Measurements from ENCODE around the gene NTRK1.

Gene NTRK1

GRCh38 chr1:156858959-156859522 lies 1.6 kb upstream of the NTRK1 start, which contains the start of gene INSRR:
Gene INSRR, minus strand, starts transcription at chr1:156859117. Its CDS starts 496 bp downstream, at chr1:156858621.
- DNase-seq, result no peak

- DNase-seq, result no peak
Measured at GRCh38 chr1:156859523-156860112, 1.0 kb upstream of the NTRK1 start.

GRCh38 chr1:156860113-156860627 lies 495 bp upstream of the NTRK1 start:
- DNase-seq, result peak in 3 of 4 experiments; percentile 8 to 42 (median 9)

DNA sequence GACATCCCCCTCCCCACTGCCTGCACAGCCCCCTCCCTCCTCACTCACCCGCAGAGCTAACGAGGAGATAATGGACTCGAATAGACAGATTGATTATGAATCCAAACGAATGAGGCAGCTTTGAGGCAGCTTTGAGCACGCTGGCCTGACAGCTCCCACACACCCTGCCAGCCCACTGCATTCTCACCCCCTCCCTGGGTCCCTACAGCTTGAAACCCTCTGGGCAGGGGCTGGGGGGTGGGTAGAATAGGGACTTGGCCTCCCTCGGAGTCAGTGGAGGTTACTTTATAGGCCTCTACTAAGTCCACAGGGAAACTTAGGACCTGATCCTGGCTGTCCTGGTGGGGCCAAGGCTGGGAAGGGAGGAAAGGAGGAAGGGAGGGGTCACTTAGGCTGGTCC lies 1.9 kb downstream of the NTRK1 start:
- DNase-seq, result no peak

DNA sequence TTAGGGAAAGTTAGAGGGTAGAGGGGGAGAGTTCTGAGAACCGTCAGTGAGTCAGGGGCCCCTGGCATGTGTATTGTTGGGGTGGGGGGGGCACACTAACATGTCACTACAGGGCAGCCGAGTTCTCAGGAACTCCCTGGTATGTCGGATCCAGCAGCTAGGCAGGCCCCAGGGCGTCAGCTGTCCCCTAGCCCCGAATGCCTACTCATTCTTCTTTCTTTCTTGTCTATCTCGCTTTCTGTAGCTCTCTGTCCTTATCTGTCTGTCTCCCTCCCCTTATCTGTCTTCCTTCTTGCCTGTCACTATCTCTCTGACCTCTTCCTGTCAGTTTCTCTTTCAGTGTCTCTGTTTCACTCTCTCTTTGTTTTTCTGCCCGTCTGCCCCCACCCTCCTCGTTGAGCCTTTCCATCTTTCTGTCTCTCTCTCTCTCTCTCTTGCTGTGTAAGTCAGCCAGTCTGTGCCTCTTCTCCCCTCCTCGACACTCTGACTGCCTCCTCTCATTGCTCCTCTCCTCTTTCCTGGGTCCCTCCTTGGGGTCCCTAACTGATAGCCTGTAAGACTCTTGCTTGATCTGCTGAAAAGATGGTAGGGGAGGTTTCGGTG lies 2.4 kb downstream of the NTRK1 start:
- no peak for DNase-seq

GRCh38 chr1:156863631-156864030 lies 3.0 kb downstream of the NTRK1 start:
- DNase-seq, result no peak

DNA sequence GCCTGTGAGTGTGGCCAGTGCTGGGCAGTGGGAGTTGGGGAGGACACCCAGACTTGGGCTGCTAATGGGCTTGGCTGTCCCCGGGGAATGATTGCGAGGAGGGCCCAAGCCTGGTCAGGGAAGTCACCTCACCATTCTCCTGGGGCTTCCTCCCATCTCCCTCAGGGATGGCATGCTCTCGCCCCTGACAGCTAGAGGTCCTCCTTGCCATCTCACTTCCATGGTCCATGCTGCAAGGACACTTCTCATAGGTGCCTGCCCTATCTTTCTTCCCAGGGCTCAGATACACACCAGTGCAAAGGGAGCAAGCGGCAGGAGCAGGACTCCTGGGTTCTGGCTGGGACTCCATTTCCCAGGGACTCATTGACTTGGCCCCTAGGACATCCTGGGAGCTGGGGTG lies 4.1 kb downstream of the NTRK1 start:
- DNase-seq, result no peak

DNA sequence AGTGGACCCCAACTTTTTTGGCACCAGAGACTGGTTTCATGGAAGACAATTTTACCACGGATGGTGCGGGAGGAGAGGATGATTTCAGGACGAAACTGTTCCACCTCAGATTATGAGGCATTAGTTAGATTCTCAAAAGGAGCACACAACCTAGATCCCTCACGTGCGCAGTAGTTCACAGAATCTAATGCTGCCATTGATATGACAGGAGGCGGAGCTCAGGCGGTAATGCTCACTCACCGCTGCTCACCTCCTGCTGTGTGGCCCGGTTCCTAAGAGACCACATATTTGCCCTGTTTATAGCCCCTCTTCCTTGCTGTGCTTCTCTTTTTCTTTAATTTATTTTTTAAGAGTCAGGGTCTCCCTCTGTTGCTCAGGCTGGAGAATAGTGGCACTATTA lies 4.6 kb downstream of the NTRK1 start:
- DNase-seq, result no peak

DNA sequence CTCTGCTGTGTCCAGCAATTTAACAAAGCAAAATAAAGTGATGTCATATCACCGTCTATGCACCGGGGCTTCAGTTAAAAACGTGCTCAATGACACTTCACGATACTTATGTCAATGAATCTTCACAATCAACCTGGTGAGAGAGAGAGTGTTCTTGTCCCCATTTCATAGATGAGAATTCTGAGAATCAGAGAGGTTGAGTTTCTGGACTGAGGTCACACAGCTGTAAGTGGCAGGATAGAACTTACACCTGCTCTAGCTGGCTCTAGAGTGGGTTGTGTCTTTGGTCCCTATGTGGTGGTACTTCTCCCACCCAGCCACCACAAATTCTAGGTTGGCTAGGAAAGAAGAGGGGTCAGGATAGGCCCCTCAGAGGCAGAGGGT lies 5.2 kb downstream of the NTRK1 start:
- no peak for DNase-seq

- no peak for DNase-seq
Measured at GRCh38 chr1:156866249-156866909, 5.7 kb downstream of the NTRK1 start.

DNA sequence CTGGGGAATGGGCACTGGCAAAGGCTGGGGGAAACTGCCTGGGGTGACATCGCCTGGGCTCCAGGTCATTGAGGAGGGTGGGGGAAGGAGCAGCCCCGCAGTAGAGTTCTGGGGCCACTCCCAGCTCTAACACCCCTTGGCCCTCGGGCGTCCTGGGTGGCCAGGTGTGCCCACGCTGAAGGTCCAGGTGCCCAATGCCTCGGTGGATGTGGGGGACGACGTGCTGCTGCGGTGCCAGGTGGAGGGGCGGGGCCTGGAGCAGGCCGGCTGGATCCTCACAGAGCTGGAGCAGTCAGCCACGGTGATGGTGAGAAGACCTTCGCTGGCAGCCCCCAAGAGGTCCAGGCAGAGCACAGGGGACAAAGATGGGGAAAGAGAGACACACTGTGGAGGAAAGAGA lies 7.7 kb downstream of the NTRK1 start:
- DNase-seq, result no peak

DNA sequence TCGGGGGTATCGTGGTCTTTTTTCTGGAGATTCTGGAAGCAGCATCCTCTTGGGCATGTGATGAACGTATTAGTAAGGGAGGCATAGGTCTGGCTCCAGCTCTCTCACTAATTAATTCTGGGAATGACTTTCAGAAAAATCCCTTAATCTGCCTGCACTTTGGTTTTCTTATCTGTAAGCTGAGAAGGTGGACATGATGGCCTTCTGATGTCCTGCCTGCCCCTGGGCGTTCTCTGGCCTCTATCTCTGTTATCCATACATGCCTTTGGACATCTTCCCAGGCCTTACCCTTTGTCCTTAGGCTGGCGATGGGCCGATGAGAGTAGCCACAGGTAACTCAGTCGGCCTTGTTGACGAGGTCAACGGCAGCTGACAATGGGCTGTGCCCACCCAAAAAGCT lies 8.8 kb downstream of the NTRK1 start:
- DNase-seq, result no peak

GRCh38 chr1:156873659-156874058 lies 13.0 kb downstream of the NTRK1 start:
- DNase-seq, result no peak

- DNase-seq, result no peak
Measured at GRCh38 chr1:156874142-156874541, 13.5 kb downstream of the NTRK1 start.

DNA sequence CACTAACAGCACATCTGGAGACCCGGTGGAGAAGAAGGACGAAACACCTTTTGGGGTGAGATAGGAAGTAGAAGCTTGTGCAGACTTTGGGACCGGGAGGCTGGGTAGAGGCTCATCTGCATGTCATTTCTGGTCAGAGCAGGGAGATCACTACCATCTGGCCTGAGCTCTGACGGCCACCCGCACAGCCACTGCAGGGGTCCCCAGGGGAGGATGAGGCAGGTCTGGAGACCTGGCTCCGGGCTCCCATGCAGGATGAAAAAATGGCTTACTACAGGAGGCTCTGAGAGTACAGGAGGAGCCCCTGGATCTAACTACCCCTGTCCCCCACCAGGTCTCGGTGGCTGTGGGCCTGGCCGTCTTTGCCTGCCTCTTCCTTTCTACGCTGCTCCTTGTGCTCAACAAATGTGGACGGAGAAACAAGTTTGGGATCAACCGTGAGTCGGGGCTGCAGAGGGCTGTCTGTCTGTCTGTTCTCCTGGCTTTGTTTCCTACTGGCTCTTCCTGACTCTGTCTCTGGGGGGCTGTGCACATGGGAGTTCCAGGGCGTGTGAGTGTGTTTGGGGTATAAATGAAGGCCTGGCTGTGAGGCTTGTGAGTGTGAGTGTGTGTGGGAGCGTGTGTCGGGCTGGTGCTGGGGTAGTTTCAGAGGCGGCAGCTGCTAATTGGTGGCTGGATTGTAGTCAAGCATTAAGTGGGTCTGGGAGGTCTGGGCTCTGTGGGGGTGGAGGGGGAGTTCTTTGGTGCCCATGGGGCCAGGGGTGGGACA lies 14.1 kb downstream of the NTRK1 start:
- DNase-seq, result no peak

DNA sequence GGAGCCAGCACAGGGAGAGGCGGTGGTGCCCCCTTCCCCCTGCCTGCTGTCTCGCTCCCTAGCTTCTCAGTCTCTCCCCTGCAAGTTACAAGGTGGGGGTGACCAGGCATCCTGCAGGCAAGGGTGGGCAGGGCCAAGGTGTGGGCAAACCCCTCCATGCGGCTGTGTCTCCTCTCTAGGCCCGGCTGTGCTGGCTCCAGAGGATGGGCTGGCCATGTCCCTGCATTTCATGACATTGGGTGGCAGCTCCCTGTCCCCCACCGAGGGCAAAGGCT lies 14.6 kb downstream of the NTRK1 start:
- DNase-seq, result no peak

- DNase-seq, result no peak
Measured at GRCh38 chr1:156876281-156876680, 15.6 kb downstream of the NTRK1 start.

DNA sequence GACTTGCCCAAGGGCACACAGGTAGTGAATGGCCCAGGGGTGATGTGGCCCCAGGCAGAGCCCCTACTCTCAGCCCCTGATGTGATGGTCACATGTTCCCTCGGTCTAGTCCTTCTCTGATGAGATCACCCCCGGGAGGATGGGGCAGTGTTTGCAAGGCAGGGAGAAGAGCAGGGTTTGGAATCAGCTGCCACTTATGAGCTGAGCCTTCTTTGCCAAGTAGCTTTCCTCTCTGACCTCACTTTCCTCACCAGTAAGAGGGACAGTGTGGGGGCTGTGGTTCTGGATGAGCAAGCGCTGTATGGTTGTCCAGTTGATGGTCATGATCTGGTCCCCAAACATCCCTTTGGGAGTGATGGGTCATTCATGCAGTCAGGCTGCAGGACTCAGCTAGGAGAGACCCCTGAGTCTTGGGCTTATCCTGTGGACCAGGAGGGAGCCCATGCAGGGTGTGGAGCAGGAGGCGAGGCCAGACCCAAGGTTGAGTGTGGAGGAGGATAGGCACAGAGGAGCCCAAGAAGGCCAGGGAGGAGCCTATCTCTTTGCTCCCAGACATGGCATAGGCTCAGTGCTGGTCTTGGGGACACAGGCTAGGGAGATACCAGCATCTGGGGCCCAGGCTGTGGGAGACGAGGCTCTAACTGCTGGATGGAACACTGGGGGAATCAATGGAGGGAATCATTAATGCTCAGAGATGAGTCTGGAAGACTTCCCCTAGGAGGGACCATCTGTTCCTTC lies 16.9 kb downstream of the NTRK1 start:
- DNase-seq, result no peak

DNA sequence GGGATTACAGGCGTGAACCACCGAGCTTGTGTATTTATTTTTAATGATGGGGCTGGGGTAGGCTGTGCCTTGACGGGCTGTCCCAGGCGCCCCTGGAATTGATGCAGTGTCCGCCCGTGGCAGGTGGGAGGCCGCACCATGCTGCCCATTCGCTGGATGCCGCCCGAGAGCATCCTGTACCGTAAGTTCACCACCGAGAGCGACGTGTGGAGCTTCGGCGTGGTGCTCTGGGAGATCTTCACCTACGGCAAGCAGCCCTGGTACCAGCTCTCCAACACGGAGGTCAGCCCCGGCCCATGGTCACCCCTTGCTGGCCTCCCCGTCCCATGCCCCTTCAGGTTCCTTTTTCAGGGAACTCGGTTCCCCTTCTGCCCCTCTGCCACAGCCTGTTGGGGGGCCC lies 19.2 kb downstream of the NTRK1 start:
- no peak for DNase-seq

GRCh38 chr1:156880473-156880872 lies 19.8 kb downstream of the NTRK1 start:
- DNase-seq, result no peak

- DNase-seq, result no peak
Measured at GRCh38 chr1:156881101-156881500, 20.4 kb downstream of the NTRK1 start.

DNA sequence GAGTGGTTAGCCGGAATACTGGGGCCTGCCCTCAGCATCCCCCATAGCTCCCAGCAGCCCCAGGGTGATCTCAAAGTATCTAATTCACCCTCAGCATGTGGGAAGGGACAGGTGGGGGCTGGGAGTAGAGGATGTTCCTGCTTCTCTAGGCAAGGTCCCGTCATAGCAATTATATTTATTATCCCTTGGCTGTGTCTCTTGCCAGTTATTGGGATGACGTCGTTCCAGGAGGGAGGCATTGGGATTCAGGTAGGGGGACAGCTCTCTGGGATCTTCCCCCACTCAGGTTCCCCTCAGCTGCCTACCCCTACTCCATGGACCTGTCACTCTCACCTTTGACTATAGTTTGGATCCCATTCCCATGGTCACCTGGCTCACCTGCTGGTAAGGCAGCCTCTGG lies 21.0 kb downstream of the NTRK1 start:
- no peak for DNase-seq

DNA sequence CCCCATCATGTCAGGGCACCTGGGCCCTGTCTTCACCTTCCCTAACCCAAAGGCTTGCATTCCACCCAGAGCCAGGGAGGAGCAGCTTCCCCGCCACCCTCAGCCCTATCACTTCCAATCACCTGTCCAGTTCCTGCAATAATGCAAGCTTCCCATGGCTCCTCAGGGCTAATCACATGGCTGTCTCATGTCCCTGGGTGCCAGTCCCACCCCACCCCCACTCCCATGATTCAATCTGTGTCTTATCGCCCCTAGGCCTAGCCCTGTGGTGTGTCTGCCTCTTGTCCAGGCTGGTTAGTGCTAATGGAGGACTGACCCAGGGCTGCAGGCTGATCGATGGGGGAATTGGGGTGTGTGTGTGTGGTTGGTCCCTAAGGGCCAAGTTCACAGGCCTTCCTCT lies 21.9 kb downstream of the NTRK1 start:
- DNase-seq, result no peak
